ENCODE measurements around the gene SYT8. TPM values are rescaled to one million over a fixed set of nuclear protein-coding genes. Genes with fewer than 3 reads are reported as not detected.
"Not testable (repeated sequence)": the region's sequence is repeated elsewhere in the genome, so short reads cannot be mapped to it uniquely, and the experiment has no call there.

Gene SYT8
- not detected in 2 replicates for total RNA-seq (2014; rRNA removed; shearing (Covaris generic))

- DNase-seq (ENCODE audit: low read depth): no peak
These were observed at the start of gene SYT8 for GRCh38 chr11:1834779-1835670. TSS of gene SYT8 (plus strand) at chr11:1834990. CDS start at chr11:1835106, 116 bp downstream.

GRCh38 chr11:1785749-1786413 is 48.9 kb upstream of the SYT8 start:
- no peak for DNase-seq (ENCODE audit: low read depth)

DNA sequence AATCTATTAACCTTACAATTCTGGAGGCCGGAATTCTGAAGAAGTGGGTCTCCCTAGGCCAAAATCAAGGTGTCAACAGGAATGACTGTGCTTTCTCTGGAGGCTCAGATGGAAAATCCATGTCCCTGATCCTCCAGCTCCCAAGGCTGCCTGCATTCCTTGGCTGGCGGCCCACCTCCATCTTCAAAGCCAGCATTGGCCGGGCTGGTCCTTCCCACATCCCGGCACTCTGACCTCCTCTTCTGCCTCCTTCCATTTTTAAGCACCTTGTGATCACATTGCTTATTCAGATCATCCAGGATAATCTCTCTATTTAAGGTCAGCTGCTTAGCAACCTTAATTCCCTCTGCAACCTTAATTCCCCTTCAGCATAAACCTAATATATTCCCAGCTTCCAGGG is 48.3 kb upstream of the SYT8 start:
- no peak for DNase-seq (ENCODE audit: low read depth)

DNA sequence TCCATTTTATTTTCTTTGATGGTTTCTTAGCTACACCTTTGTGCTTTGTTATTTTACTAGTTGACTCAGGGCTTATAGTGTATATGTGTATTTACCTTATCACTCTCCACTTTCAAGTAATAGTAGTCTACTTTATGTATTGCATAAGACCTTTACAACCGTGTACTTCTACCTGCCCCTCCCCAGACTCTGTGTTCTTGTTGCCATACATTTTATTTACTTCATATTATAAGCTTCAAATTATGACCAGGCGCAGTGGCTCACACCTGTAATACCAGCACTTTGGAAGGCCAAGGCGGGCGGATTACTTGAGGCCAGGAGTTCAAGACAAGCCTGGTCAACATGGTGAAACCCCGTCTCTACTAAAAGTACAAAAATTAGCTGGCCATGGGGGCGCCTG is 42.9 kb upstream of the SYT8 start:
- DNase-seq (ENCODE audit: low read depth): no peak

- no peak for DNase-seq (ENCODE audit: low read depth)
These were observed 42.3 kb upstream of the SYT8 start for GRCh38 chr11:1792461-1792860.

GRCh38 chr11:1793081-1793480 is 41.7 kb upstream of the SYT8 start:
- DNase-seq (ENCODE audit: low read depth): no peak

DNA sequence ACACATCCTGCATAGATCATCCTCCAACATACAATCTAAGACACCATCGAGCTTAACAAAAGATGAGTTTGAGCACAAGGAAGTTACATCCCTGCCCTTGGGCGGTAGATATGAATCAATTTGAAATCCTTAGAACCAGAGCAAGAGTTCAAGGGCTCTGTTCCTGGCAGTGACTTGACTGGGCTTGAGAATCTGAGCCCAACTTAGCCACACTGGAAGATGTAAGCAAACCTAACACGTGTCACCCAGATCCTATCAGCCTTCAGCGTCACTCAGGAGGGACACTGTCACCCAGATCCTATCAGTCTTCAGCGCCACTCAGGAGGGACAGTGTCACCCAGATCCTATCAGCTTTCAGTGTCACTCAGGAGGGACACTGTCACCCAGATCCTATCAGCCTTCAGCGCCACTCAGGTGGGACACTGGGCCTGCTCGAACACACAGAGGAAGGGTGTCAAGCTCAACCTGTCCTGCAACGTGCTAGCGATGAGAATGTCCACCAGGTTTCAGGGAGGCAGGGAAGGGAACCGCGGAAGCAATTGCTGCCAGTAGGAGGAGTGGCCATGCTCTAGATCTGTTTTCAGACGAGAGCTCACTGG is 38.3 kb upstream of the SYT8 start:
- no peak for DNase-seq (ENCODE audit: low read depth)

DNA sequence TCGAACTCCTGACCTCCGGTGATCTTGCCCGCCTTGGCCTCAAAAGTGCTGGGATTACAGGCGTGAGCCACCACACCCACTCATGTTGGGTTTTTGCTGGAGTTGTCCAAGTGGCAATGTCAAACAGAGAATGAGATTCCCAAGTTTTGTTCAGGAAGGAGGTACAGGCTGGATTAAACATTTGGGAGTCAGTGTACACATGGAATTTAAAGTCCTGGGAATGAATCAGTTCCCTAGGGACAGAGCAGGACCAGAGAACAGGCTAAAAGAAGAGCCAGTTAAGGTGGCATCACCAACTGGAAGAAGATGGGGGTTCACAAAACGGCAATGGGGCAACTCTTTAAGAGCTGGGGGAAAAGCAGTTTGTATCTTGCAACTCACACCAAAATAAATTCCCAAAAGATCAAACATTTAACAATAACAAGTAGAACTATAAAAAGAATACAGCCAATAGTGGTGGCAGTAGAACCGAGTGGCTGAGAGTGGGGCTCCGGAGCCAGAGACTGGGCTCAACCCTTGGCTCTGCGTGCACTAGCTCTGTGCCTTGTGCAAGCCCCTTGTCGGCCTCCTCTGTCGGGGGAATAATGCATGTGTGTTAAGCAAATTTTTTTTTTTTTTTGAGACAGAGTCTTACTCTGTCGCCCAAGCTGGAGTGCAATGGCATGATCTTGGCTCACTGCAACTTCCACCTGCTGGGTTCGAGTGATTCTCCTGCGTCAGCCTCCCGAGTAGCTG is 37.2 kb upstream of the SYT8 start:
- DNase-seq (ENCODE audit: low read depth): no peak

- DNase-seq (ENCODE audit: low read depth): no peak
These were observed 31.5 kb upstream of the SYT8 start for GRCh38 chr11:1803246-1803645.

GRCh38 chr11:1803835-1804519 is 30.8 kb upstream of the SYT8 start:
- not testable (repeated sequence) for DNase-seq (ENCODE audit: low read depth)

DNA sequence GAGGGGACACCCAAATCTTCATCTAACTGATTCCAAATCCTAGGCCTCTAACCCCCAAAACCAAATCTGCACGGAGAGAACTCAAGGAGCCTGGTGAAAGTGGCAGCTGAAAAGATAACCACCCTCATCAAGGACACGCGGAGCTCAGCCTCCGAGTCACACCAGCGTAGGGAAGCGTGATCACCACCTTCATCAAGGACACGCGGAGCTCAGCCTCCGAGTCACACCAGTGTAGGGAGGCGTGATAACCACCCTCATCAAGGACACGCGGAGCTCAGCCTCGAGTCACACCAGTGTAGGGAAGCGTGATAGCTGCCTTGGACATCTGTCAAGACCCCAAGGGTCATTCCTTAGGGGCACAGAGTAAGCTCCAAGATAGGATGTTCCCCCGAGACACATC is 29.3 kb upstream of the SYT8 start:
- DNase-seq (ENCODE audit: low read depth): no peak

DNA sequence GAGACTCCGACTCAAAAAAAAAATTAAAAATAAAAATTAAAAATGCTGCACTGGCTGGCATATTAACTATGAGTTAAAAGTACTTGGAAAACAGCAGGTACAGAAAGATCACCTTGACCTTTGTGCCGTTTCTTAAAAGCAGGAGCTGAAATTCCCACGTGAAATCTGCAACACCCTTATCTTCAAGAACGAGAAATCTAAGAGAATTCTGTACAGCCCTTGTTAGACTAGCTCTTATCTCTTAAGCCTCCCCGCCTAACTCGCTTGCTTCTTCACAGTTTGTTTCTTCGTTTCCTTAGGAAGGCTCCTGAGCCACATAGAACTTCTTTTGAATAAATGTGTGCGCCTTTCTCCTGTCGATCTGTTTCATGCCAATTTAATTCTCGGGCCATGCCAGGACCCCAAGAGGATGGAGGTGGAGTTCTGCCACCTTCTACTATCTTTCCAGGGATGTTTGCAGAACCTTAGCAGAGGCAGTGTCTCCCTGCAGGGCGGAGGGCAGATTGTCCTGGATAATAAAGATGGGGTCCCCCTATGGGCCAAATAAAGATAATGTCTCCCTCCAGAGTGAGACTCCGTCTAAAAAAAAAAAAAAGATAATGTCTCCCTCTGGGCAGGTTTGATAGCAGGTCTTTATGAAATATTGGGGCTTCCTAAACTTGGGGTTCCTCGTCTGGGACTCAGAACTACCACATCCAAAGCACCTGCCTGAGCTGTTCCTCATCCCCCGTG is 27.4 kb upstream of the SYT8 start:
- DNase-seq (ENCODE audit: low read depth): no peak

DNA sequence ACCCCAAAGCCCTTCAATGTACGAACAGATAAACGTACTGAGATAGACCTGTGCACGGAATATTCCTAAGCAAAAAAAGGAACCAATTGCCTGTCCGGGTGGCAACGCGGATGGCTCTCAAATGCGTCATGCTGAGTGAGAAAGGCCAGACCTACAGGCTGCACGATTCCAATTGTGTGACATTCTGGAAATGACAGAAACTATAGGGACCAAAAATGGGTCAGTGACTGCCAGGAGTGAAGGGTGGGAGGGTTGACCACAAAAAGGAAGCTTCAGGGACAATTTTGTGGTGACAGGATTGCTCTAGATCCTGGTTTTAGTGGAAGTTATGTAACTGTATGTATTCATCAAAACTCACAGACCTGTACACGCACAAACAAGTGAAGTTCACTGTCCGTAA is 24.0 kb upstream of the SYT8 start:
- DNase-seq (ENCODE audit: low read depth): no peak

DNA sequence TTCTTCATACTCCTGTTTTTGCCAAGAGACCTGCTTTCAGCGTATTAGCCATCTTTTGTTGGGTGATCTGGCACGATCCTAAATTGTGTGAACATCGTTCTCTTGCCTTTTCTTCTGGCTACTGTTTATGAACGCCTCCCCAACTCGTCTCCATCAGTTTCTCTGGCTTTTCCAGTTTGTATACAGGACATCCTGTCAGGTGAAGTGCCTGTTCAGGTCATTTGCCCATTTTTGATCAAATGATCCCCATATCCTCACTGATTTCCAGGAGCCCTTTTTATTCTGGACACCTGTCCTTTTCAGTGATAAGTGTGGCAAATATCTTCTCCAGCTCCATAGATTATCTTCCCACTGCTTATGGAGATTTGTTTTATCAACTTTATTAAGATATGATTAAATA is 22.5 kb upstream of the SYT8 start:
- DNase-seq (ENCODE audit: low read depth): no peak

DNA sequence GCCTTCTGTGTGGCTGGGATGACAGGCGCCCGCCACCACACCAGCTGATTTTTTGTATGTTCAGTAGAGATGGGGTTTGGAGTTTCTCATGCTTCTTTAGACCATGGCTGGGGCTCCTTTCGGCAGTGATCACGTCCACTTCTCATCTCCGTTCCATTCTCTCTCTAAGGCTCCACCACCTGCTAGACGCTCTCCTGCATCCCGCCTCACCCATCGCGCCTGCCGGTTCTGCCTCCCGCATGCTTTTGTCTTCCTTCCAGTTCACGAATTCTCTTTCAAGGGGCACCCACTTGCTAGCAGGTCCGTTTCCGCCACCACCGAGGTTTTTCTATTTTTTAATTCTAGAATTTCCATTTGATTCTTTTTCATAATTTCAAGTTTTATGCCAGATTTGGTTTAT is 22.0 kb upstream of the SYT8 start:
- no peak for DNase-seq (ENCODE audit: low read depth)

DNA sequence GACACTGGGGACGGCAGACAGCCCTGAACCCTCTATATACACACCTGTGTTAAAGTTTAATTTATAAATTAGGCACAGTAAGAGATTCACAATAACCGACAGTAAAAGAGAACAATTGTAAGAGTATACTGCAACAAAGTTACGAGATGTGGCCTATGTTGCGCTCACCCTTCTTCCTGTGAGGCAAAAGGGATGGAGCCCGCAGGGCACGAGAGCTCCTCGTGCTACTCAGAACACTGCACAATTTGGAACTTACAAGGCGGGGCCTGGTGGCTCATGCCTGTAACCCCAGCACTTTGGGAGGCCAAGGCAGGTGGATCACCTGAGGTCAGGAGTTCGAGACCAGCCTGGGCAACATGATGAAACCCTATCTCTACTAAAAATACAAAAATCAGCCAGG is 21.4 kb upstream of the SYT8 start:
- DNase-seq (ENCODE audit: low read depth): not testable (repeated sequence)

DNA sequence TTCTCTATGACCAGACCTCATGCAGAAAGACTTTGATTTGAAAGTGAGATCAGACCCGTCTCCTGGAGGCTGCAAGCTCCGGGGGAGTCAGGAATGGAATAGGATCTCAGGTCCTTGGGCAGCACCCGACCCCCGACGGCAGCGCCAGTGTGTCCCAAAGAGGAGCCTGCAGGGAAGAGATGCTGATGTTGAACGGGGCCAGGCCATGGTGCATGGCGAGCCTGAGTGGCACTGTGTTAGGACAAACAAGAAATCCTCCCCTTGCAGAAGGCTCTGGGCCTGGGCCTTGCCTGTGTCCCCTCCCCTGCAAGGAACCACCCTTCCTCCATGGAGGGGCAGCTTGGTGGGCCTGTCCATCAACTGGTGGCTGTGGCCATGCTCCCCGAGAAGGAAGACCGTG is 20.1 kb upstream of the SYT8 start:
- no peak for DNase-seq (ENCODE audit: low read depth)

- DNase-seq (ENCODE audit: low read depth): no peak
These were observed 19.5 kb upstream of the SYT8 start for GRCh38 chr11:1815311-1815710.

GRCh38 chr11:1815751-1816150 is 19.0 kb upstream of the SYT8 start:
- DNase-seq (ENCODE audit: low read depth): no peak

DNA sequence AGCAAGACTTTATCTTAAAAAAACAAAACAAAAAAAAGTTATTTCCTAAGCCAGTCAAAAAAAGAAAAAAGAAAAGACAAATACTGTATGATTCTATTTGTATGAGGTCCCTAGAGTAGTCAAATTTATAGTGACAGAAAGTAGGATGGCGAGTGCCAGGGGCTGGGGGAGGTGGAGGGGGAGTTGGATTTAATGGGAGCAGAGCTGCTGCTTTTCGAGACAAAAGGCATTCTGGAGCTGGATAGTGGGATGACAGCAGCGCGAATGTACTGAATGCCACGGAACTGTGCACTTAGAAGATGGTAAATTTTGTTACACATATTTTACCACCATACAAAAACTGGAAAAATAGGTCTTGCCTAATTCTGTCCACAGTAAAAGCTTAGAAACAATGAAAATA is 17.8 kb upstream of the SYT8 start:
- no peak for DNase-seq (ENCODE audit: low read depth)

- peak; percentile 53 for DNase-seq (ENCODE audit: low read depth)
These were observed 17.3 kb upstream of the SYT8 start for GRCh38 chr11:1817511-1817910.

Measured in M059J (cell line).